ENCODE data around the gene VGLL4. TPM values are rescaled to one million over a fixed set of nuclear protein-coding genes. Genes with fewer than 3 reads are reported as not detected.

VGLL4 gene
- total RNA-seq, 1 experiment from 2014 or later: 43.0 TPM

- TF ChIP-seq ZSCAN18 (CRISPR knock-in tag; IDR thresholded peaks at IDR 0.05) (no peak), TP53 (CRISPR knock-in tag; IDR thresholded peaks at IDR 0.05) (no peak)
Observed at GRCh38 chr3:11514191-11514821, 129.4 kb downstream of the VGLL4 start (continued).

GRCh38 chr3:11513817-11514135 lies 129.9 kb downstream of the VGLL4 start:
- H3K4me1 Mint-ChIP-seq: peaks cover 41% of the 10 kb centered on the region
- ChIA-PET POLR2A (no interaction called here), CTCF (no interaction called here)
- no peaks in the 10 kb centered on the region for H3K27me3 Mint-ChIP-seq (ENCODE audit: low read depth)
- DNase-seq (ENCODE audit: low spot score) (no peak), ATAC-seq (no peak)
- no peak overlapping the region for H3K4me3 Mint-ChIP-seq
- H3K9me3 Mint-ChIP-seq: peaks cover 7% of the 10 kb centered on the region
- H3K27ac Mint-ChIP-seq: no peak overlapping the region
- H3K36me3 Mint-ChIP-seq: peaks cover 8% of the 10 kb centered on the region
- TF ChIP-seq ZNF512 (CRISPR knock-in tag; IDR thresholded peaks at IDR 0.05; ENCODE audit: borderline replicate concordance) (no peak), NFYB (CRISPR knock-in tag; conservative IDR thresholded peaks at IDR 0.05; ENCODE audit: low read depth) (no peak), ARID4B (CRISPR knock-in tag; IDR thresholded peaks at IDR 0.05; ENCODE audit: borderline replicate concordance) (no peak), GTF2I (CRISPR knock-in tag; conservative IDR thresholded peaks at IDR 0.05) (no peak), NR3C1 (CRISPR knock-in tag; conservative IDR thresholded peaks at IDR 0.05; ENCODE audit: low read depth) (no peak), ERG (CRISPR knock-in tag; IDR thresholded peaks at IDR 0.05) (no peak), CREM (CRISPR knock-in tag; IDR thresholded peaks at IDR 0.05) (no peak), ZBTB43 (CRISPR knock-in tag; IDR thresholded peaks at IDR 0.05) (no peak), TEAD4 (CRISPR knock-in tag; IDR thresholded peaks at IDR 0.05) (no peak), PRRX2 (CRISPR knock-in tag; IDR thresholded peaks at IDR 0.05) (no peak), NFATC4 (CRISPR knock-in tag; IDR thresholded peaks at IDR 0.05) (no peak), RORB (CRISPR knock-in tag; IDR thresholded peaks at IDR 0.05) (no peak), ZNF532 (CRISPR knock-in tag; IDR thresholded peaks at IDR 0.05; ENCODE audit: borderline replicate concordance) (no peak), ATF3 (CRISPR knock-in tag; conservative IDR thresholded peaks at IDR 0.05) (no peak), KAT7 (CRISPR knock-in tag; IDR thresholded peaks at IDR 0.05; ENCODE audit: borderline replicate concordance) (no peak), ZNF423 (CRISPR knock-in tag; IDR thresholded peaks at IDR 0.05) (no peak), TCF7 (CRISPR knock-in tag; IDR thresholded peaks at IDR 0.05; ENCODE audit: low read depth) (no peak), E2F4 (CRISPR knock-in tag; IDR thresholded peaks at IDR 0.05; ENCODE audit: borderline replicate concordance, low read depth) (no peak)

All from WTC11 (cell line).